Frontal cortex (tissue), 4 donors: ENCODE data around the gene HSDL2. TPM values are rescaled to one million over a fixed set of nuclear protein-coding genes. Genes with fewer than 3 reads are reported as not detected.

Source experiments
- DNase-seq, 2 donors: peaks; one replicate each; pipeline ENCODE4 v3.0.0; 2012; ENCODE audit warnings: low spot score in 2 of 2
- FAIRE-seq: peaks from 2 replicates; lab custom pipeline; 2012; peaks lifted over from hg19 to GRCh38; lab: Jason Lieb, UNC
- total RNA-seq: library from RNA; depleted of rRNA; stranded (reverse); fragments of >200 nt; gene quantifications from one replicate; pipeline ENCODE4 v1.2.3, GENCODE V29; 2014
- donor health status: control.
- donor health status: control.
- donor health status: control.

Gene HSDL2
- total RNA-seq, 1 donor from 2014 or later: 11.0 TPM

- FAIRE-seq: no peak
Measured at GRCh38 chr9:112437406-112437805, 57.5 kb downstream of the HSDL2 start.

GRCh38 chr9:112439171-112439570, 59.3 kb downstream of the HSDL2 start:
- DNase-seq (no peak), FAIRE-seq (no peak)

More at GRCh38 chr9:112437406-112437805, 57.5 kb downstream of the HSDL2 start:
- DNase-seq: no peak

- no peak for FAIRE-seq
- no peak for DNase-seq
Measured at GRCh38 chr9:112439825-112440224, 59.9 kb downstream of the HSDL2 start.

GRCh38 chr9:112443200-112443599, 63.3 kb downstream of the HSDL2 start:
- FAIRE-seq: no peak
- DNase-seq: no peak

- FAIRE-seq (no peak), DNase-seq (no peak)
Measured at GRCh38 chr9:112443636-112444035, 63.7 kb downstream of the HSDL2 start.

- DNase-seq: no peak
- no peak for FAIRE-seq
Measured at GRCh38 chr9:112445196-112445595, 65.3 kb downstream of the HSDL2 start.

- FAIRE-seq (no peak), DNase-seq (no peak)
Measured at GRCh38 chr9:112446080-112446479, 66.2 kb downstream of the HSDL2 start.

GRCh38 chr9:112446526-112446925, 66.6 kb downstream of the HSDL2 start:
- DNase-seq (no peak), FAIRE-seq (no peak)

- FAIRE-seq: no peak
Measured at GRCh38 chr9:112447283-112447761, 67.4 kb downstream of the HSDL2 start.

GRCh38 chr9:112462855-112463254, 82.9 kb downstream of the HSDL2 start:
- FAIRE-seq: no peak
- no peak for DNase-seq

More at GRCh38 chr9:112447283-112447761, 67.4 kb downstream of the HSDL2 start:
- DNase-seq: no peak

GRCh38 chr9:112465352-112465751, 85.4 kb downstream of the HSDL2 start:
- no peak for DNase-seq
- no peak for FAIRE-seq

- DNase-seq (no peak), FAIRE-seq (no peak)
Measured at GRCh38 chr9:112472996-112473395, 93.1 kb downstream of the HSDL2 start.

GRCh38 chr9:112473986-112474385, 94.1 kb downstream of the HSDL2 start:
- no peak for DNase-seq
- FAIRE-seq: no peak

GRCh38 chr9:112475318-112475717, 95.4 kb downstream of the HSDL2 start:
- DNase-seq (no peak), FAIRE-seq (no peak)

GRCh38 chr9:112477330-112477729, 97.4 kb downstream of the HSDL2 start:
- no peak for DNase-seq
- FAIRE-seq: no peak

GRCh38 chr9:112479221-112479620, 99.3 kb downstream of the HSDL2 start:
- DNase-seq: no peak

GRCh38 chr9:112484607-112485006, 104.7 kb downstream of the HSDL2 start:
- DNase-seq (no peak), FAIRE-seq (no peak)

More at GRCh38 chr9:112479221-112479620, 99.3 kb downstream of the HSDL2 start:
- no peak for FAIRE-seq

GRCh38 chr9:112485574-112485973, 105.7 kb downstream of the HSDL2 start:
- FAIRE-seq (no peak), DNase-seq (no peak)

GRCh38 chr9:112486221-112487007, 106.5 kb downstream of the HSDL2 start, which contains the start of gene KIAA1958:
TSS of gene KIAA1958 (plus strand) at chr9:112486827. CDS start at chr9:112574081, 87,254 bp downstream.
- DNase-seq (peak; percentile 80 to 84), FAIRE-seq (no peak)

GRCh38 chr9:112487008-112487798, 107.3 kb downstream of the HSDL2 start:
- DNase-seq (peak in 1 of 2 donors; percentile 33), FAIRE-seq (no peak)
